Neural cell (in vitro differentiated cells): ENCODE results near the gene HMCES. TPM values are rescaled to one million over a fixed set of nuclear protein-coding genes. Genes with fewer than 3 reads are reported as not detected.

Source experiments
- H2AFZ ChIP-seq: fragments of 200-600, 300-800 bp; sonication (generic), shearing (Covaris generic); 2 replicates; pipeline ENCODE4 v1.6.0; 2014; ENCODE audit warnings: low read depth, mild to moderate bottlenecking, antibody characterized with exemption, low read length, moderate library complexity
- H3F3A ChIP-seq: fragments of 200-600 bp; shearing (Covaris generic); 2 replicates; pipeline ENCODE4 v1.6.1; 2016; ENCODE audit warnings: mild to moderate bottlenecking, moderate library complexity, mixed read lengths, antibody characterized with exemption, low read length; ENCODE audit not compliant: insufficient read depth, poor library complexity, severe bottlenecking
- H3K27ac ChIP-seq: fragments of 200-600, 300-800 bp; sonication (generic), shearing (Covaris generic); 2 replicates; pipeline ENCODE4 v1.5.1; 2014; ENCODE audit warnings: mild to moderate bottlenecking, low read length, moderate library complexity
- H3K27me3 ChIP-seq: fragments of 300-800, 200-600 bp; sonication (generic), shearing (Covaris generic); 2 replicates; pipeline ENCODE4 v1.6.0; 2014; ENCODE audit warnings: mild to moderate bottlenecking, low read depth, low read length, moderate library complexity; ENCODE audit not compliant: insufficient read depth
- H3K36me3 ChIP-seq: fragments of 300-800, 200-600 bp; sonication (generic), shearing (Covaris generic); 2 replicates; pipeline ENCODE4 v1.5.1; 2014; ENCODE audit warnings: mild to moderate bottlenecking, antibody characterized with exemption, low read length, moderate library complexity; ENCODE audit not compliant: insufficient read depth
- H3K4me2 ChIP-seq: fragments of 300-800, 200-600 bp; sonication (generic), shearing (Covaris generic); 2 replicates; pipeline ENCODE4 v1.6.0; 2014; ENCODE audit warnings: mild to moderate bottlenecking, low read length
- H3K4me3 ChIP-seq: fragments of 300-800, 200-600 bp; sonication (generic), shearing (Covaris generic); 2 replicates; pipeline ENCODE4 v1.5.1; 2014; ENCODE audit warnings: mild to moderate bottlenecking, low read length, moderate library complexity
- H3K79me2 ChIP-seq: fragments of 200-600 bp; shearing (Covaris generic); replicated peaks from 2 replicates; pipeline ENCODE4 v1.6.0; 2014; ENCODE audit warnings: mild to moderate bottlenecking, low read length, moderate library complexity; ENCODE audit not compliant: insufficient read depth
- H3K9ac ChIP-seq: fragments of 300-800, 200-600 bp; sonication (generic), shearing (Covaris generic); 2 replicates; pipeline ENCODE4 v1.6.1; 2016; ENCODE audit warnings: mild to moderate bottlenecking, low read length, mixed read lengths
- H3K9me2 ChIP-seq: fragments of 200-600 bp; shearing (Covaris generic); 2 replicates; pipeline ENCODE4 v1.6.1; 2016; ENCODE audit warnings: mild to moderate bottlenecking, low read length, mixed read lengths; ENCODE audit not compliant: insufficient read depth
- H3K9me3 ChIP-seq: fragments of 200-600, 300-800 bp; sonication (generic), shearing (Covaris generic); 2 replicates; pipeline ENCODE4 v1.6.1; 2016; ENCODE audit warnings: mild to moderate bottlenecking, mixed run types, low read length, moderate library complexity, mixed read lengths
- H4K20me1 ChIP-seq: fragments of 200-600 bp; shearing (Covaris generic); 2 replicates; pipeline ENCODE4 v1.6.1; 2016; ENCODE audit warnings: mild to moderate bottlenecking, mixed run types; ENCODE audit not compliant: insufficient read depth
- CTCF ChIP-seq: fragments of 450-650 bp; IDR thresholded peaks from 2 replicates; pipeline ENCODE4 v1.5.1; 2014; ENCODE audit warnings: antibody characterized with exemption, mild to moderate bottlenecking, moderate library complexity; ENCODE audit not compliant: poor library complexity, severe bottlenecking
- EP300 ChIP-seq: fragments of 450-650 bp; conservative IDR thresholded peaks from 2 replicates; pipeline ENCODE4 v1.6.1; 2014; ENCODE audit warnings: antibody characterized with exemption, mild to moderate bottlenecking, moderate library complexity; ENCODE audit not compliant: poor library complexity, severe bottlenecking
- EZH2 ChIP-seq: fragments of 200-600, 300-800 bp; shearing (Covaris generic), sonication (generic); IDR thresholded peaks from 2 replicates; pipeline ENCODE4 v1.6.1; 2014; ENCODE audit warnings: antibody characterized with exemption, low read length, borderline replicate concordance, mild to moderate bottlenecking; ENCODE audit not compliant: insufficient read depth, poor library complexity, severe bottlenecking
- MXI1 ChIP-seq: fragments of 450-650 bp; conservative IDR thresholded peaks from 2 replicates; pipeline ENCODE4 v1.6.1; 2014; ENCODE audit warnings: antibody characterized with exemption, mild to moderate bottlenecking; ENCODE audit not compliant: poor library complexity, severe bottlenecking
- POLR2AphosphoS5 ChIP-seq: IDR thresholded peaks from 2 replicates; pipeline ENCODE4 v1.6.1; 2012
- RAD21 ChIP-seq: fragments of 450-650 bp; conservative IDR thresholded peaks from 2 replicates; pipeline ENCODE4 v1.6.1; 2014; ENCODE audit warnings: antibody characterized with exemption, mild to moderate bottlenecking, moderate library complexity
- REST ChIP-seq: IDR thresholded peaks from 2 replicates; pipeline ENCODE4 v1.6.1; 2012; ENCODE audit warnings: borderline replicate concordance
- SMC3 ChIP-seq: fragments of 450-650 bp; conservative IDR thresholded peaks from 2 replicates; pipeline ENCODE4 v1.6.1; 2014; ENCODE audit warnings: antibody characterized with exemption, mild to moderate bottlenecking, moderate library complexity; ENCODE audit not compliant: poor library complexity
- TAF1 ChIP-seq: IDR thresholded peaks from 2 replicates; pipeline ENCODE4 v1.6.1; 2012; ENCODE audit warnings: low read depth
- polyA plus RNA-seq: library from polyadenylated mRNA; depleted of rRNA; stranded (reverse); fragments of >200 nt; gene quantifications from 2 replicates; pipeline ENCODE4 v1.2.3, GENCODE V29; 2014

Gene HMCES
- polyA plus RNA-seq, 1 donor from 2014 or later = 23.0 TPM

- Histone ChIP-seq H3F3A (peaks cover 4% of the 10 kb centered on the region), H3K79me2 (peaks cover 41% of the 10 kb centered on the region), H3K9ac (peak overlapping the region; percentile 92), H3K9me3 (no peaks in the 10 kb centered on the region), H3K27me3 (no peaks in the 10 kb centered on the region), H3K9me2 (no peaks in the 10 kb centered on the region), H4K20me1 (no peaks in the 10 kb centered on the region), H3K4me3 (peak overlapping the region; percentile 96), H3K36me3 (no peaks in the 10 kb centered on the region), H3K27ac (peak overlapping the region; percentile 85), H2AFZ (no peak overlapping the region), H3K4me2 (peak overlapping the region; percentile 98)
- TF ChIP-seq EP300 (no peak), CTCF (no peak), TAF1 (no peak), SMC3 (no peak), POLR2AphosphoS5 (no peak), EZH2 (no peak), MXI1 (no peak), RAD21 (no peak), REST (no peak)
These were observed 35.2 kb downstream of the HMCES start for GRCh38 chr3:129313665-129314385.

- H3K9me2 ChIP-seq = no peaks in the 10 kb centered on the region
- H3K4me2 ChIP-seq = peak overlapping the region; percentile 98
- H3K27ac ChIP-seq = peak overlapping the region; percentile 85
- peak overlapping the region; percentile 92 for H3K9ac ChIP-seq
- no peaks in the 10 kb centered on the region for H3K9me3 ChIP-seq
- H3K36me3 ChIP-seq = no peaks in the 10 kb centered on the region
- no peaks in the 10 kb centered on the region for H4K20me1 ChIP-seq
- H3K27me3 ChIP-seq = no peaks in the 10 kb centered on the region
- peak; percentile 30 for TF ChIP-seq TAF1
- TF ChIP-seq REST = peak; percentile 39
- peak; percentile 52 for TF ChIP-seq CTCF
- no peak for TF ChIP-seq EZH2
- no peak for TF ChIP-seq RAD21
- peak; percentile 59 for TF ChIP-seq POLR2AphosphoS5
- TF ChIP-seq EP300 = peak; percentile 41
- peak; percentile 86 for TF ChIP-seq MXI1
- peak overlapping the region; percentile 96 for H3K4me3 ChIP-seq
- peaks cover 4% of the 10 kb centered on the region for H3F3A ChIP-seq
- peaks cover 46% of the 10 kb centered on the region for H3K79me2 ChIP-seq
- peak overlapping the region; percentile 43 for H2AFZ ChIP-seq
These were observed 35.9 kb downstream of the HMCES start for GRCh38 chr3:129314386-129315222.
